ENCODE results near the gene FAM237A. TPM values are rescaled to one million over a fixed set of nuclear protein-coding genes. Genes with fewer than 3 reads are reported as not detected.

Gene FAM237A
- total and polyA plus RNA-seq, 2 donors from 2014 or later: not detected

DNA sequence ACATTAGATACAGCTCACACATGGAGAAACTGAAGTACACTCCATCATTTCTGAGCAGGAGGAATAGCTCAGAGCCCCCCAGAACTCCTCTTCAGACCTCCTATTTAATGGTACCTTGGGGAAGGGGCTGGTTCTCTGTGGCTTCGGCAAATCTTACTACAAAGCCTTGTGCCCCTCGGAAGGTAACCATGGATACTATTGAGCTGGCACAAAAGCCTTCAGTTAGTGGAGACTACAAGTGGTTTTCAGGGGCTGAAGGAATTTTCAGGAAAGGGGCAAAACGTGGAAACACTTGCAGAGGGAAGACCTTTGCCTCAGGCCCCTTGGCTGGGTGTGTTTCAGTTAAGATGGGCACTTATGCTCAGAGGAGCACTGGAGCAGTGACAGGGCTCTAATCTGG lies 1.1 kb upstream of the FAM237A start:
- intact Hi-C loops (cut with DNase I): no loop called here
- no peak for FAIRE-seq
- H3K9me3 ChIP-seq (ENCODE audit: control insufficient read depth in 2 of 3, insufficient read depth in 1 of 3, low read length in 3 of 3): no peaks in the 10 kb centered on the region

DNA sequence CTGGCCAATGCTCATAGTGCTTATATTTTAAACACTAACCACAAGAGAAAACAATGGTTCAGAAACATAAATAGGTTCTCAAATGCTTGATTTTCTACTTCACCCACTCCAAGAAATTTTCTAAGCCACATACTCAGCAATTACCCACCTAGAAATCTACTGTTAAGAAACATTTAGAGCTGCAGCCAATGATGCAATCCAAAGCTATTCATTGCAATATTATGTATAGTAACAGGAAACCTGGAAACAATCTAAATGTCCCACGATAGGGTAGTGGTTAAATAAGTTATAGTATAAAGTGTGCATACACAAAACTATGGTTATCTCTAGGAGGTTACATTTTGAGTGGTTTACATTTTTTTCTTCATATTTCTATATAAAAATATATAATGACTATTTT lies 5.7 kb downstream of the FAM237A start:
- FAIRE-seq (no peak), DNase-seq (no peak)
- Histone ChIP-seq H3K9ac (ENCODE audit: low read length in 3 of 3) (no peak overlapping the region), H3K9me3 (ENCODE audit: control insufficient read depth in 2 of 3, insufficient read depth in 1 of 3, low read length in 3 of 3) (no peaks in the 10 kb centered on the region), H3K27me3 (ENCODE audit: control insufficient read depth, insufficient read depth, low read length) (no peaks in the 10 kb centered on the region), H3K4me3 (ENCODE audit: low read length in 3 of 3) (no peak overlapping the region), H3K27ac (ENCODE audit: low read depth in 2 of 2, low read length in 2 of 2) (no peak overlapping the region), H3K4me1 (ENCODE audit: control insufficient read depth in 2 of 3, insufficient read depth in 2 of 3, low read depth in 1 of 3, low read length in 3 of 3) (no peaks in the 10 kb centered on the region), H3K36me3 (ENCODE audit: control insufficient read depth in 2 of 3, insufficient read depth in 3 of 3, low read length in 3 of 3) (no peaks in the 10 kb centered on the region)
- intact Hi-C loops (cut with DNase I): no loop called here
- TF ChIP-seq CTCF (IDR thresholded peaks at IDR 0.05; ENCODE audit: borderline replicate concordance, extremely low read depth, insufficient read depth): no peak

More for the DNA sequence above, 1.1 kb upstream of the FAM237A start:
- H3K36me3 ChIP-seq (ENCODE audit: control insufficient read depth in 2 of 3, insufficient read depth in 3 of 3, low read length in 3 of 3): no peaks in the 10 kb centered on the region
- no peak overlapping the region for H3K27ac ChIP-seq (ENCODE audit: low read depth in 2 of 2, low read length in 2 of 2)
- no peaks in the 10 kb centered on the region for H3K27me3 ChIP-seq (ENCODE audit: control insufficient read depth, insufficient read depth, low read length)
- TF ChIP-seq CTCF (IDR thresholded peaks at IDR 0.05; ENCODE audit: borderline replicate concordance, extremely low read depth, insufficient read depth): no peak
- H3K4me1 ChIP-seq (ENCODE audit: control insufficient read depth in 2 of 3, insufficient read depth in 2 of 3, low read depth in 1 of 3, low read length in 3 of 3): no peaks in the 10 kb centered on the region
- no peak overlapping the region for H3K9ac ChIP-seq (ENCODE audit: low read length in 3 of 3)
- no peak for DNase-seq
- H3K4me3 ChIP-seq (ENCODE audit: low read length in 3 of 3): no peak overlapping the region

- DNase-seq (no peak), FAIRE-seq (no peak)
- Histone ChIP-seq H3K9me3 (ENCODE audit: control insufficient read depth in 2 of 3, insufficient read depth in 1 of 3, low read length in 3 of 3) (peaks cover 0 to 8% (median 0%) of the 10 kb centered on the region in 3 donors), H3K4me1 (ENCODE audit: control insufficient read depth in 2 of 3, insufficient read depth in 2 of 3, low read depth in 1 of 3, low read length in 3 of 3) (no peaks in the 10 kb centered on the region), H3K27ac (ENCODE audit: low read depth in 2 of 2, low read length in 2 of 2) (no peak overlapping the region), H3K9ac (ENCODE audit: low read length in 3 of 3) (no peak overlapping the region), H3K4me3 (ENCODE audit: low read length in 3 of 3) (no peak overlapping the region), H3K27me3 (ENCODE audit: control insufficient read depth, insufficient read depth, low read length) (no peaks in the 10 kb centered on the region), H3K36me3 (ENCODE audit: control insufficient read depth in 2 of 3, insufficient read depth in 3 of 3, low read length in 3 of 3) (no peaks in the 10 kb centered on the region)
- TF ChIP-seq CTCF (IDR thresholded peaks at IDR 0.05; ENCODE audit: borderline replicate concordance, extremely low read depth, insufficient read depth): no peak
- intact Hi-C loops (cut with DNase I): no loop called here
Observed at GRCh38 chr2:206657087-206657486, 14.8 kb downstream of the FAM237A start.

DNA sequence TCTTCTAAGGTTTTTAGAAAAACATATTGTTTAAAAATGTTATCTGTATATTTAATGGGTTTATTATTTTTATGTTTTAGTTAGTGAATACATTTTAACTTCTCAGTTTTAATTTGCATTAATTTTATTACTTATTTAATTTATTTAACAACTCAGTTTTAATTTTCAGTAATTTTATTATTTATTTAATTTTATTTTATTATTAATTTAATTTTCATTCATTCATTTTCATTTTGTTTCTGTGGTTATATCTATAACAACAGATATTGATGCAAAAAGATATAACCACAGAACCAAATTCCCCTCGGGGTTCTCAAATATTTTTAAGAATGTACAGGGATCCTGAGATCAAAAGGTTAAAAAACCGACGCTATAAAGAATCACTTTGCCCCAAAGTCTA lies 23.0 kb downstream of the FAM237A start:
- Histone ChIP-seq H3K4me1 (ENCODE audit: control insufficient read depth in 2 of 3, insufficient read depth in 2 of 3, low read depth in 1 of 3, low read length in 3 of 3) (no peaks in the 10 kb centered on the region), H3K9me3 (ENCODE audit: control insufficient read depth in 2 of 3, insufficient read depth in 1 of 3, low read length in 3 of 3) (no peaks in the 10 kb centered on the region), H3K4me3 (ENCODE audit: low read length in 3 of 3) (no peak overlapping the region), H3K9ac (ENCODE audit: low read length in 3 of 3) (no peak overlapping the region), H3K36me3 (ENCODE audit: control insufficient read depth in 2 of 3, insufficient read depth in 3 of 3, low read length in 3 of 3) (no peaks in the 10 kb centered on the region), H3K27me3 (ENCODE audit: control insufficient read depth, insufficient read depth, low read length) (no peaks in the 10 kb centered on the region), H3K27ac (ENCODE audit: low read depth in 2 of 2, low read length in 2 of 2) (no peak overlapping the region)
- no peak for TF ChIP-seq CTCF (IDR thresholded peaks at IDR 0.05; ENCODE audit: borderline replicate concordance, extremely low read depth, insufficient read depth)
- intact Hi-C loops (cut with DNase I): no loop called here
- DNase-seq: no peak
- FAIRE-seq: peak; percentile 92
